Activated CD4-positive, alpha-beta T cell treated with anti-CD3 and anti-CD28 coated beads for 24 hours (primary cell): ENCODE results near the gene STYXL1.
"Not testable (repeated sequence)": the region's sequence is repeated elsewhere in the genome, so short reads cannot be mapped to it uniquely, and the experiment has no call there.

Experiments used
- DNase-seq, 2 donors: peaks; one replicate each; pipeline ENCODE4 v3.0.0-alpha.2; 2020; ENCODE audit warnings: low read depth in 2 of 2

The STYXL1 gene

DNA sequence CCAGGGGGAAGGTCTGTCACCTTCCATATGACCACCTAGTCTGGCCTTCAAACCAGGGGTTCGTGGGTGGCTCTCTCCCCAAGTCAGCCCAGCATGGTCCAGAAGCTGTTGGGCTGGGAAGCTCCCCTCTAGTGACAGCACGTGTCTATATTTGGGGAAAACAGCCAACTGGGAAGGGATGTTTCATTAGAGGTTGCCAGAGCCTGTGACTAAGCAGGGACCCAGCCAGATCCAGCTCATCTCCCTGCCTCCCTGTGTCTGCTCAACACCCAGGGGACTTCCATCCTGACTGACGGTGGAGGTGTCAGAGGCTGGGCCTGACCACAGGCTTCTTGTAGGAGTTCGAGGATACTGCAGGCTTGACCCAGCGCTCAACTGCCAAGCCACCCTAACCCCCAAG lies 10.5 kb downstream of the STYXL1 start:
- no peak for DNase-seq

- no peak for DNase-seq
Measured at GRCh38 chr7:76031964-76032363, 15.8 kb downstream of the STYXL1 start.

DNA sequence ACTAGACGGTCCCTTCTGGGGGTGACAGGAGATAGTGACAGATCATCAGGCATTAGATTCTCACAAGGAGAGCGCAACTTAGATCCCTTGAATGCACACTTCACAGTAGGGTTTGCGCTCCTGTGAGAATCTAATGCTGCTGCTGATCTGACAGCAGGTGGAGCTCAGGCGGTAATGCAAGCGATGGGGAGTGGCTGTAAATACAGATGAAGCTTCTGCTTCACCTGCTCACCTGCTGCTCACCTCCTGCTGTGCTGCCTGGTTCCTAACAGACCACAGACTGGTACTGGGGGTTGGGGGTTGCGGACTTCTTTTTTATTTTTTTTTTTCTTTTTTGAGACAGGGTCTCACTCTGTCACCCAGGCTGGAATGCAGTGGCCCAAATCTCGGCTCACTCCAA lies 18.1 kb downstream of the STYXL1 start:
- DNase-seq, result not testable (repeated sequence)

DNA sequence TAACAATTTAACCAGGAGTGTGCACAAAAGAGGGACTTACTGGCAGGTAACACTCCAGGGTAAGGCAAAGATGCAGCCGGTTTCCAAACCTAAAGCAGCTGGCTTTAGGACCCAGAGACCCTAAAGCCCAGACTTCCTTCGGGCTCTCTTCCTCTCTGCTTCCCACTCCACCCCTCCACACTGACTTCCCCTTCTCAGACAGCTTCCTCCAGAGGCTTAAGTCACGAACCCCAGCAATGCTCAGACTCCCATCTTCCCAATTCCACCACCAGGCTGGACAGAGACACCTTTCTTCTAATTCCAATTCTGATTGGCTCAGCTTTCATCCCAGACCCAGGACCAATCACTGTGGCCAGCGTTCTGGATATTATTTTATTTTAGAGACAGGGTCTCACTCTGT lies 24.8 kb downstream of the STYXL1 start:
- DNase-seq, result no peak

- DNase-seq, result no peak
Measured at GRCh38 chr7:76022026-76022780, 25.6 kb downstream of the STYXL1 start.

DNA sequence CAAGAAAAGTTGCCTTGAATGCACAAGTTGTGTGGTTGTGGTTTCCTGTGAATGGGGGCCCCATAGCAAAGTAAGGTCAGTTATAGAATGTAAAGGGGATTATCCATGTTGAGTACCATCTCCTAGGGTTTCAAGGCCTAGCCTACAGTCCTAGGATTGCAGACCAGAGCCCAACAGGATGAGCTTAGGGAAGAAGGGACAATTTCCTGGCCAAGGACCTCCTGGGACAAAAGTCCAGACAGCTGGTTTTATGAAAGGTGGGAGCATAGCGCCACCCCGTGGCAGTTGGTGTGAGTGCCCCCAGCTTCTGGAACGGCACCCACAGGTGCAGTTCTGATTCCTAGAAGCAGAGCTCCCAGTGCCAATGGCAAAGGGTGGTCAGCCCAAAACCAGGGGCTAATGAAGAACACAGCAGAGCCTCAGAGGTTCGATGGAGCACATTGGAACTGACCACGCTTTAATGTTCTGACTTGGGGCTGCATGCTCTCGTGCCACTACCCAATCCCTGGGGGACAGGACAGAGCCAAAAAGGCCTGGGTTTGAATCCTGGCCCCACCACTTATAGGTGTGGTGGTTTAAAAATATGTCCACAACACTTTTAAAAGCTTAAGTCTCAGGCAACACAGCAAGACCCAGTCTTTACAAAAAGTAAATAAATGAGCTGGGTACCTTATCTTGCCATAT lies 27.6 kb downstream of the STYXL1 start:
- DNase-seq, result peak; percentile 46 to 63

DNA sequence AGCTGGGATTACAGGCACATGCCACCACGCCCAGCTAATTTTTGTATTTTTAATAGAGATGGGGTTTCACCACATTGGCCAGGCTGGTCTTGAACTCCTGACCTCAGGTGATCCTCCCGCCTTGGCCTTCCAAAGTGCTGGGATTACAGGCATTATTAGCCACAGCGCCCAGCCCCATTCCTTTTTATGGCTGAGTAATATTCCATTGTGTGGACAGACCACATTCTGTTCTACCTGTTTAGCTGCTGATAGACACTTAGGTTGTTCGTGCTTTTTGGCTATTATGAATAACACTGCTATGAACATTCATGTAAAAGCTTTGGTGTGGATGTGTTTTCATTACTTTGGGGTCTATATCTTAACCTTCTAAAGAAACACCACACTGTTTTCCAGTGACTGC lies 29.3 kb downstream of the STYXL1 start:
- DNase-seq, result not testable (repeated sequence)

GRCh38 chr7:76016191-76016947 lies 31.4 kb downstream of the STYXL1 start:
- DNase-seq, result no peak

DNA sequence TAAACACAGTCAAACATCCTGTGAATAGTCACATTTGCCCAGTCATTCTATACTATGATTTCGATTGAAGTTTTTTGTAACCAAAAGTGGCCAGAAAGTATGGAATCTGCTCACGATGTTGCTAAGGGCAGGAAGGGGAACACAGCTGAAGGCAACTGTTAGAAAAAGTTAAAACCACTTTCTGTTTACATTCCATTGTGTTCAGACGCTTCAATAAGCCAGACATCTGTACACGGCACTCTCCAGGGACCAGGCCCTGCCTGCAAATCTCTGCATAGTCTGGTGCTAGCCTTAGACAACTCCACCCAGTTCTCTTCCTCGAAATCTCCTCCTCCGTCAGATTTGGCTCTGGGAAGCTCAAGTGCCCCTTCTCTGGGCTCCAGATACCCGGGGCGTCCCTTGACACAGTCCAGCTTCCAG lies 36.3 kb downstream of the STYXL1 start:
- DNase-seq, result no peak

DNA sequence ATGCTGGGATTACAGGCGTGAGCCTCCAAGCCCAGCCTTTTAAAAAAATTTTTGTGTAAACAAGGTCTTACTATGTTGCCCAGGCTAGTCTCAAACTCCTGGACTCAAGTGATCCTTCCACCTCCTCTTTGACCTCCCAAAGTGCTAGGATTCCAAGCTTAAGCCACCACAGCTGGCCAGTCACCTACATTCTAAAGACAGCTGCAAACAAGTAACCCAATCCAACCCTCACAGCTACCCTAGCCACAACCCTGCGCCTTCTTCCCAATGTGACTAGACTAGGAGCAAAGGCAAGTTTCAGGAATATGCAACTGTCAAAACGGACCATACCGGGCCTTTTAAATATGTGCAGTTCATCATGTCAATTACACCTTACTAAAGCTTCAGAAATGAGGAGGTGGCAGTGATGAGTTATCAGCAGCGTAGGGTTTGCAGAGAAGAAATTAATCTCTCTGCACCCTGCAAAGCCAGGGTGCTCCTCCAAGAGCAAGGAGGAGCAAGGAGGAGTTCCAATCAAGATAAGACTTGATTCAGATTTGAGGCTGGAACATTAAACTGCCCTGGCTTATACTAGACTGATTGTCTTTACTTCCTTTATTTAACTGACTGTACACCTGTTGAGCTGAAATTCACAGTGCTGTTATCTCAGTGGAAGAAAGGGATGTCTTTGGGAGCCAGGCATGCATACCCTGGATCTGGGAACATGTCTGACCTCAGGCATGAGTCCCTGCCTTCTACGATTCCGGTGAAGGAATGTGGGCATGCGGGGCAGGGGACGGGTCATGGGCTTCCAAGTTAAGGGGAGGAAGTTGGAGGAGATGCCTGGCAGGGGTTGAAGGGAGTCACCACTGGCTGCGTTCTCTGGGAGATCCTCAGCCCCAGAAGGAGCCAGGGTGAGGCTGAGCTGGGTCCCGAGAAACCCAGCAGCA lies 37.9 kb downstream of the STYXL1 start:
- no peak for DNase-seq

- DNase-seq, result no peak
Measured at GRCh38 chr7:76008156-76008687, 39.6 kb downstream of the STYXL1 start.

GRCh38 chr7:76005004-76005403 lies 42.8 kb downstream of the STYXL1 start:
- not testable (repeated sequence) for DNase-seq

DNA sequence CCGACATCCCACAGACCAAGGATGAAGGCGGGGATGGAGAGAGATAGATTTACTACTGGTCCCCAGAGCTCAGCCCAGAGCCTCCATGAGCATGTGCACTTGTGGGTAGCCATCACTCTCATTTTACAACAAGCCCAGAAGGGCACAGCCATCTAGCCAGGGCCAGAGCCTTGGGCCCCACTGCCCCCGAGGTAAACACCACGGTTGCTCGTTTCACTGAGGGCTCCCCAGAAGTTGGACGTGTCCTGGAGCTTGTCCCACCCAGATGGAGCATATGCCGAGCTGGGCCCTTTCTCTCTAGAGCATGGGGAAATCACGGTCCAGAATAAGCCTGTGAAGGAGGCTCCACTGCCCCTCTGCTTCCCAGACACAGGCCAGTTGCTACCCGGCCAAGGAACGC lies 44.4 kb downstream of the STYXL1 start:
- no peak for DNase-seq

- no peak for DNase-seq
Measured at GRCh38 chr7:76002822-76003221, 45.0 kb downstream of the STYXL1 start.

DNA sequence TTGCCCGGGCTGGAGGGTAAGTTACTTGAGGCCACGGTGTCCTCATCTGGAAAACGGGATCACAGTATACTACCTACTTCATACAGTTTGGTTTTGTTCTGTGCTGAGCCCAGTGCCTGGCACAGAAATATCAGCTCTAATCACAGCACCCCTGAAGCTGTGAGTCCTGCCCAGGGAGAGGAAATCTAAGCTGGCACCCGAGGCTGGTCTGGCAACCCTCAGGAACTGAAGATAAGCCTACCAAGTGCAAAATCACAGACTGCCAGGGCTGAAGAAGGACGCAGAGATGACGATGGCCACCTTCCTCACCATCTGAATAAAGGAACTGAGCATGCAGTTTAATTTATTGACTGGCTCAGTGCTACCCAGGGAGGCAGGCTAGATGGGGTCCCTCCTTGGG lies 45.7 kb downstream of the STYXL1 start:
- no peak for DNase-seq

GRCh38 chr7:76000566-76000965 lies 47.2 kb downstream of the STYXL1 start:
- DNase-seq, result no peak

DNA sequence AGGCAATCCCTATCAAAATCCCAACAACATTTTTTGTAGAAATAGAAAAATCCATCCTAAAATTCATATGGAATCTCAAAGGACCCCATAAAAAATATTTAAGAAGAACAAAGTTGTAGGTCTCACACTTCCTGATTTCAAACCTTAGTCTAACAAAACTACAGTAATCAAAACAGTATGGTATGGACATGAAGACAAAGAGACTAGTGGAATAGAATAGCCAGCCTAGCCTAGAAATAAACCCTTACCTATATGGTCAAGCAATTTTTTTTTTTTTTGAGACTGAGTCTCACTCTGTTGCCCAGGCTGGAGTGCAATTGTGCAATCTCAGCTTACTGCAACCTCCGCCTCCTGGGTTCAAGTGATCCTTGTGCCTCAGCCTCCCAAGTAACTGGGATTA lies 49.8 kb downstream of the STYXL1 start:
- no peak for DNase-seq

- no peak for DNase-seq
Measured at GRCh38 chr7:75996476-75996875, 51.3 kb downstream of the STYXL1 start.

DNA sequence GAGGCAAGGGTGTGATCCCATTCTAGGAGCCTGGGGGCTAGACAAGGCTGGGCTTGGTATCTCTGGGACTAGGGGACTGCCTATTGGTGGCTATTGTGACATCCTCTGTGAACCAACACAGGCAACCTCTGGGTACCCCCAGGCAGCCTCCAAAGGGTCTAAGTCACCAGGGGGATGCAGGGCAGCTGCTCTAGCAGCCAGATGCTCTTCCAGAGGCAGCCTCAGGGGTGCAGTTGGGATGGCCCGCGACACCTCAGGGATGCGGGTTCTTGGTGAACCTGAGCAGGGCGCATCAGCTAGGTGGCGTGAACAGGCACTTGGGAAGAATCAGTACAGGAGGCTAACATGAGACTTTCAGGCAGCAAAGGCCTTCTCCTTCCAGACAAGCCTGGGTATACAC lies 51.8 kb downstream of the STYXL1 start:
- no peak for DNase-seq

- no peak for DNase-seq
Measured at GRCh38 chr7:75995052-75995471, 52.7 kb downstream of the STYXL1 start.

GRCh38 chr7:75994388-75995051 lies 53.3 kb downstream of the STYXL1 start, which contains the start of gene TMEM120A:
Gene TMEM120A, minus strand, starts transcription at chr7:75994595. Its CDS starts 25 bp downstream, at chr7:75994570.
- DNase-seq, result peak; percentile 93 to 96
